ENCODE data around the gene ATRN. TPM values are rescaled to one million over a fixed set of nuclear protein-coding genes. Genes with fewer than 3 reads are reported as not detected.

Gene ATRN
- total RNA-seq, 2 experiments from 2014 or later: 0.09 to 4.5 TPM

DNA sequence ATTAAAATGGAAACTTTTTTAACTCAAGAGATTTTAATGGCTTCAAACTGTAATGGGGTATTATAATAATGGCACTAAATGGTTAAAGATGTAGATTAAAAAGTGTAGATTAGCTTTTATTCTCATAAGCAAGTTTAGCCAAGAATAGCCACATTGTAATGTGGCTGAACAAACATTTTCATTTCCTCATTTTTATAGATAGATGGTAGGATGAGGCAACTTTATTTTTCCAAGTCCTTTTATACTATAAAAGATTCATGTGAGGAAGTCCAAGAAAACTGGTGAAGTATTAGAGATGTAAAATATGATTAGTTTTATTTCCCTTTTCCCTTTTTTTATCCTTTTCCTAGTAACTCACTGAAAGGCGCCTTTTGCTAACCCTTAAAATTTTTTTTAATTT is 88.8 kb downstream of the ATRN start:
- intact Hi-C loops (cut with micrococcal nuclease; ENCODE audit: unreplicated experiment): loop anchor here (5.0 kb wide), 1 partner anchor 208 kb away; the partner anchor contains the start of gene ADISSP
- Histone ChIP-seq H3K4me2 (ENCODE audit: low read length) (peak overlapping the region; percentile 15; the same call in 1 of the 2 replicates), H4K20me1 (ENCODE audit: insufficient read depth, low read length) (no peaks in the 10 kb centered on the region), H3K36me3 (ENCODE audit: insufficient read depth, low read length) (no peaks in the 10 kb centered on the region), H3K4me3 (ENCODE audit: low read depth, low read length, poor library complexity, severe bottlenecking) (no peak overlapping the region), H3K79me2 (ENCODE audit: insufficient read depth, low read depth, low read length) (no peaks in the 10 kb centered on the region), H3K9me3 (ENCODE audit: low read length) (no peaks in the 10 kb centered on the region), H3K4me1 (ENCODE audit: insufficient read depth, low read length, poor library complexity, severe bottlenecking) (peaks cover 11% of the 10 kb centered on the region), H3K9me2 (ENCODE audit: insufficient read depth, low read length) (no peaks in the 10 kb centered on the region), H2AFZ (ENCODE audit: low read length) (no peak overlapping the region), H3K27ac (ENCODE audit: low read depth, low read length, poor library complexity, severe bottlenecking) (no peak overlapping the region)
- ChIA-PET POLR2A (interaction anchor here (0.6 kb wide), 1 partner anchor 348 kb away, joined by 4 read pairs; no protein-coding TSS in a partner anchor), CTCF (ENCODE audit: unreplicated experiment) (interaction anchor here (0.5 kb wide), 1 partner anchor 151 kb away, joined by 3 read pairs; no protein-coding TSS in a partner anchor)
- DNase-seq (ENCODE audit: low spot score): peak; percentile 2
- TF ChIP-seq, protein P1, sequence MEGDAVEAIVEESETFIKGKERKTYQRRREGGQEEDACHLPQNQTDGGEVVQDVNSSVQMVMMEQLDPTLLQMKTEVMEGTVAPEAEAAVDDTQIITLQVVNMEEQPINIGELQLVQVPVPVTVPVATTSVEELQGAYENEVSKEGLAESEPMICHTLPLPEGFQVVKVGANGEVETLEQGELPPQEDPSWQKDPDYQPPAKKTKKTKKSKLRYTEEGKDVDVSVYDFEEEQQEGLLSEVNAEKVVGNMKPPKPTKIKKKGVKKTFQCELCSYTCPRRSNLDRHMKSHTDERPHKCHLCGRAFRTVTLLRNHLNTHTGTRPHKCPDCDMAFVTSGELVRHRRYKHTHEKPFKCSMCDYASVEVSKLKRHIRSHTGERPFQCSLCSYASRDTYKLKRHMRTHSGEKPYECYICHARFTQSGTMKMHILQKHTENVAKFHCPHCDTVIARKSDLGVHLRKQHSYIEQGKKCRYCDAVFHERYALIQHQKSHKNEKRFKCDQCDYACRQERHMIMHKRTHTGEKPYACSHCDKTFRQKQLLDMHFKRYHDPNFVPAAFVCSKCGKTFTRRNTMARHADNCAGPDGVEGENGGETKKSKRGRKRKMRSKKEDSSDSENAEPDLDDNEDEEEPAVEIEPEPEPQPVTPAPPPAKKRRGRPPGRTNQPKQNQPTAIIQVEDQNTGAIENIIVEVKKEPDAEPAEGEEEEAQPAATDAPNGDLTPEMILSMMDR (conservative IDR thresholded peaks at IDR 0.05; ENCODE audit: low read length): no peak
- no peak for TF ChIP-seq EZH2phosphoT487 (IDR thresholded peaks at IDR 0.05; ENCODE audit: borderline replicate concordance, low read depth, low read length)
- no TSS peak for BruUV-seq (replicated peaks)

DNA sequence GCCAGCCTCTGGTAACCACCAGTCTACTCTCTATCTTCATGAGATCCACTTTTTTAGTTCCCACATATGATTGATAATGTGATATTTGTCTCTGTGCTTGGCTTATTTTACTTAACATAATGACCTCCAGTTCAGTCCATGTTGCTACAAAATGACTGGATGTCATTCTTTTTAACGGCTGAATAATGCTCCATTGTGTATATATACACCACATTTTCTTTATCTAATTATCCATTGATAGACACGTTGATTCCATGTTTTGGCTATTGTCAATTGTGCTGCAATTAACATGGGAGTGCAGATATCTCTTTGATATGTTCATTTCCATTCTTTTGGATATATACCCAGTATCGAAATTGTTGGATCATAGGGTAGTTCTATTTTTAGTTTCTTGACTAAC is 89.3 kb downstream of the ATRN start:
- DNase-seq (ENCODE audit: low spot score): no peak
- H3K4me1 ChIP-seq (ENCODE audit: insufficient read depth, low read length, poor library complexity, severe bottlenecking): peaks cover 11% of the 10 kb centered on the region
- POLR2A ChIA-PET: no interaction called here
- H3K4me2 ChIP-seq (ENCODE audit: low read length): no peak overlapping the region; the same call in 1 of the 2 replicates
- no peaks in the 10 kb centered on the region for H3K79me2 ChIP-seq (ENCODE audit: insufficient read depth, low read depth, low read length)
- H3K36me3 ChIP-seq (ENCODE audit: insufficient read depth, low read length): no peaks in the 10 kb centered on the region
- no peaks in the 10 kb centered on the region for H3K9me3 ChIP-seq (ENCODE audit: low read length)
- H3K9me2 ChIP-seq (ENCODE audit: insufficient read depth, low read length): no peaks in the 10 kb centered on the region
- no peak overlapping the region for H2AFZ ChIP-seq (ENCODE audit: low read length)
- TF ChIP-seq, protein P1 (conservative IDR thresholded peaks at IDR 0.05; ENCODE audit: low read length): no peak
- no peak for TF ChIP-seq EZH2phosphoT487 (IDR thresholded peaks at IDR 0.05; ENCODE audit: borderline replicate concordance, low read depth, low read length)
- intact Hi-C loops (cut with micrococcal nuclease; ENCODE audit: unreplicated experiment): loop anchor here (5.0 kb wide), 1 partner anchor 207 kb away; the partner anchor contains the start of gene ADISSP
- no peak overlapping the region for H3K4me3 ChIP-seq (ENCODE audit: low read depth, low read length, poor library complexity, severe bottlenecking)
- BruUV-seq (replicated peaks): no TSS peak
- no peak overlapping the region for H3K27ac ChIP-seq (ENCODE audit: low read depth, low read length, poor library complexity, severe bottlenecking)
- H4K20me1 ChIP-seq (ENCODE audit: insufficient read depth, low read length): no peaks in the 10 kb centered on the region
- CTCF ChIA-PET (ENCODE audit: unreplicated experiment): interaction anchor here (0.5 kb wide), 1 partner anchor 150 kb away, joined by 3 read pairs; no protein-coding TSS in a partner anchor

GRCh38 chr20:3560578-3560977 is 89.8 kb downstream of the ATRN start:
- BruUV-seq (replicated peaks): no TSS peak

More at GRCh38 chr20:3560578-3560977, 89.8 kb downstream of the ATRN start:
- Histone ChIP-seq H3K79me2 (ENCODE audit: insufficient read depth, low read depth, low read length) (no peaks in the 10 kb centered on the region), H3K27ac (ENCODE audit: low read depth, low read length, poor library complexity, severe bottlenecking) (no peak overlapping the region), H3K9me2 (ENCODE audit: insufficient read depth, low read length) (no peaks in the 10 kb centered on the region), H3K36me3 (ENCODE audit: insufficient read depth, low read length) (no peaks in the 10 kb centered on the region), H4K20me1 (ENCODE audit: insufficient read depth, low read length) (no peaks in the 10 kb centered on the region), H3K4me2 (ENCODE audit: low read length) (no peak overlapping the region), H2AFZ (ENCODE audit: low read length) (no peak overlapping the region), H3K9me3 (ENCODE audit: low read length) (no peaks in the 10 kb centered on the region), H3K4me1 (ENCODE audit: insufficient read depth, low read length, poor library complexity, severe bottlenecking) (peaks cover 11% of the 10 kb centered on the region), H3K4me3 (ENCODE audit: low read depth, low read length, poor library complexity, severe bottlenecking) (no peak overlapping the region)
- intact Hi-C loops (cut with micrococcal nuclease; ENCODE audit: unreplicated experiment): loop anchor here (5.0 kb wide), 1 partner anchor 207 kb away; the partner anchor contains the start of gene ADISSP
- ChIA-PET CTCF (ENCODE audit: unreplicated experiment) (no interaction called here), POLR2A (no interaction called here)
- DNase-seq (ENCODE audit: low spot score): no peak
- TF ChIP-seq, protein P1 (conservative IDR thresholded peaks at IDR 0.05; ENCODE audit: low read length): no peak
- no peak for TF ChIP-seq EZH2phosphoT487 (IDR thresholded peaks at IDR 0.05; ENCODE audit: borderline replicate concordance, low read depth, low read length)

Data from OCI-LY7 (cell line).